Esophagus muscularis mucosa (tissue), 4 donors: ENCODE data around the gene PPP2R3B.

Experiments
- EP300 ChIP-seq: sonication (generic); formaldehyde crosslinking; IDR thresholded peaks from one replicate; pipeline ENCODE4 v1.6.1; 2017; ENCODE audit warnings: antibody characterized with exemption
- POLR2A ChIP-seq: fragments of 450-650 bp; IDR thresholded peaks from one replicate; pipeline ENCODE4 v1.6.1; 2017; ENCODE audit warnings: antibody characterized with exemption, moderate library complexity, mild to moderate bottlenecking, low read depth
- POLR2AphosphoS5 ChIP-seq, 2 donors: sonication (generic); formaldehyde crosslinking; IDR thresholded peaks; one replicate each; pipeline ENCODE4 v1.6.1; 2017; ENCODE audit warnings: antibody characterized with exemption in 2 of 2
- TF ChIP-seq, protein P1 (sequence below), 3 experiments: fragments of 200-600 bp in 2 of 3; fragments of 450-650 bp in 1 of 3; sonication (generic) in 2 of 3; IDR thresholded peaks; one replicate each; pipeline ENCODE4 v1.5.1; 2017 to 2019; ENCODE audit warnings: antibody characterized with exemption in 3 of 3, mild to moderate bottlenecking in 2 of 3, moderate library complexity in 1 of 3

DNA sequence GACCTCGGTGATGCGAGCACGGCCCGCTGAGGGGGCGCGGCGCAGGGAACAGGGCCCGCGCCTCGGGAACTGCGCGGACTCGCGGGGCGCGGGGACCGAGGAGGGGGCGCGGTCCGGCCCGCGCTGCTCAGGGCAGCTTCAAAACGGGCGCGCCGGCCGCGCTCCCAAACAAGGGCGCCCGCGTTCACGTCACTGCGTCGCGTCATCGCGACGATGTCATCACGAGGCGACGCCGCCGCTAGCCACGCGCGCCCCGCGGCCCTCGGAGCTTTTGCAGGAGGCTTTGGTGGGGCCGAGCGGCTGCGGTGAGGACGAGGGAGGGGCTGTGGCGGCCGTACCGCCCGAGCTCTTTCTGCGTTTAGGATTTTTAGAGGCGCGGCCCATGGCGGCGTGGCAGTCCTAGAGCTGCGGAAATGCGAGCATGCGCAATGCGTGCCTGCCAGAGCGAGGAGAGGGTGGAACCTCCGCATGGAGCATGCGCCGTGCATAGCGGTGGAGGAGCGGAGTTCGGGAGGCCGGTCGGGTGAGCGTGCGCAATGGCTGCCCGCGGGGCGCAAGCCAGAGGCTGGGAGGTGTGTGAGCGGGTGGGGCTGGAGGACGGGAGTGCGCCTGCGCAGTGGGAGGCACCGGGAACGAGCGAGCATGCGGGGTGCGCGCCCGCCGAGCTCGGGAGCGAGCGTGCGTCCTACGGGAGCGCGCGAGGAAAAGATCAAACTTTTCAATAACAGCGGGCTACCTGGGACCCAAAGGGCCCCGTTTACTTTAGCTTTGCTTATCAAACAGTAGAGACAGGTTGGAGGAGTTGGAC, at the start of gene PPP2R3B:
- TF ChIP-seq POLR2A (peak; percentile 34), POLR2AphosphoS5 (IDR thresholded peaks at IDR 0.05) (peak; percentile 85 to 94), EP300 (no peak)
- TF ChIP-seq, protein P1, sequence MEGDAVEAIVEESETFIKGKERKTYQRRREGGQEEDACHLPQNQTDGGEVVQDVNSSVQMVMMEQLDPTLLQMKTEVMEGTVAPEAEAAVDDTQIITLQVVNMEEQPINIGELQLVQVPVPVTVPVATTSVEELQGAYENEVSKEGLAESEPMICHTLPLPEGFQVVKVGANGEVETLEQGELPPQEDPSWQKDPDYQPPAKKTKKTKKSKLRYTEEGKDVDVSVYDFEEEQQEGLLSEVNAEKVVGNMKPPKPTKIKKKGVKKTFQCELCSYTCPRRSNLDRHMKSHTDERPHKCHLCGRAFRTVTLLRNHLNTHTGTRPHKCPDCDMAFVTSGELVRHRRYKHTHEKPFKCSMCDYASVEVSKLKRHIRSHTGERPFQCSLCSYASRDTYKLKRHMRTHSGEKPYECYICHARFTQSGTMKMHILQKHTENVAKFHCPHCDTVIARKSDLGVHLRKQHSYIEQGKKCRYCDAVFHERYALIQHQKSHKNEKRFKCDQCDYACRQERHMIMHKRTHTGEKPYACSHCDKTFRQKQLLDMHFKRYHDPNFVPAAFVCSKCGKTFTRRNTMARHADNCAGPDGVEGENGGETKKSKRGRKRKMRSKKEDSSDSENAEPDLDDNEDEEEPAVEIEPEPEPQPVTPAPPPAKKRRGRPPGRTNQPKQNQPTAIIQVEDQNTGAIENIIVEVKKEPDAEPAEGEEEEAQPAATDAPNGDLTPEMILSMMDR (IDR thresholded peaks at IDR 0.05), result peak in 1 of 3 experiments; percentile 8
